Skin epidermis (tissue), 12 donors: Measurements from ENCODE around the gene LRMDA.
A peak's percentile ranks its signal among the peaks of the same experiment; 100 is the strongest.
"Not testable (repeated sequence)": the region's sequence is repeated elsewhere in the genome, so short reads cannot be mapped to it uniquely, and the experiment has no call there.

Experiments
- H3K27ac ChIP-seq, 21 experiments: fragments of 200-600 bp; sonication (generic) in 11 of 21; one replicate each; pipeline ENCODE4 v1.5.0; 2020; ENCODE audit warnings: mild to moderate bottlenecking in 3 of 21, inconsistent platforms in 2 of 21, moderate library complexity in 2 of 21
- H3K4me3 ChIP-seq, 7 experiments: fragments of 200-600 bp; sonication (generic) in 2 of 7; one replicate each; pipeline ENCODE4 v1.5.0; 2020; ENCODE audit warnings: inconsistent platforms in 2 of 7, mild to moderate bottlenecking in 2 of 7, moderate library complexity in 1 of 7

The LRMDA gene

GRCh38 chr10:75612904-75613684, 181.7 kb downstream of the LRMDA start:
- H3K27ac ChIP-seq = peak overlapping the region in 7 of 21 experiments; percentile 10 to 70 (median 55)
- H3K4me3 ChIP-seq = no peak overlapping the region

DNA sequence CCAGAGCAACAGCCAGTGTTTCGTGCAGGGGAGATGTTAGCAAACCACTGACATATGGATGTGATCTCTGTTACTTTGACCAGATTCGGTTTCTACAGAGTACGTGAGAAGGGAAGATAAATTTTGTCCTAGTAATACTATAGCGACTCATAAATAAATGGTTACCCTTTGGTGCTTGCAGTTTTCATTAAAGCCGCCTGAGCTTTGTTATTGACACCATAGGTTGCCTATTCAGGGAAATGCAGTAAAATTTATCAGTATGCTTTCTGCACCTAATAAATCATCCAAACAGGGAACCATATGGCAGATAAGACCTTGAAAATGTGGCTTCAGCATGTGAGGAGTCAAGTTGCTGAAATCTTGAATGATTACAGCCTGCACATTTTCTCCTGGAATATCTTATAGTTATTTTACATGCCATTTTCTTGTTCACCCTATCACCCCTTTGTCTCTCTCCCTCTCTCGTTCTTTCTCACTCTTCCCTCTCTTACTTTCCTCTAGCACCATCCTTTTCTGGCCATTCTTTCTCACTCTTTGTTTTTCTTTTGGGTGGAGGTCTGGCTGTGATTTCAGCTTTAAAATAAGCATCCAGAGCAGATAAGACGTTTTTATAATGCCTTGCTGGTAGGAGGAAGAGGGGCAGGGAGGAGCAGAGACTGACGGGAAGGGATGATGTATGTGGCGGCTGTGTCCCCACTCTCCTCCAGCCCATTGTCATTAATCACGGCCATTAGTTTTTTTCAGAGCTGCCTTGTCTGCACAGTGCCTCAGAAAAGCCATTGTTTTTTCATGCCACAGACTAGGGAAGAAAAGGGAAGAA, 182.5 kb downstream of the LRMDA start:
- Histone ChIP-seq H3K4me3 (no peak overlapping the region), H3K27ac (peak overlapping the region in 7 of 21 experiments; percentile 4 to 70 (median 55))

DNA sequence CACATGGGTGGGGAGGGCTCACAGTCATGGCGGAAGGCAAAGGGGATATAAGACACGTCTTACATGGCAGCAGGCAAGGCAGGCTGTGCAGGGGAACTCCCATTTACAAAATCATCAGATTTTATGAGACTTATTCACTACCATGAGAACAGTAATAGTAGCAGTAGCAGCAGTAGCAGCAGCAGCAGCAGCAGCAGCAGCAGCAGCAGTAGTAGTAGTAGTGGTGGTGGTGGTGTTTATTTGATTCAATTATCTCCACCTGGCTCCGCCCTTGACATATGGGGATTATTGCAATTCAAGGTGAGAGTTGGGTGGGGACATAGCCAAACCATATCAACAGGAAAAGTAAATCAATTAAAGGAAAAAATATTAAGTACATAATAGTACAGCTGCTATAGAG, 184.7 kb downstream of the LRMDA start:
- Histone ChIP-seq H3K27ac (no peak overlapping the region), H3K4me3 (no peak overlapping the region)

GRCh38 chr10:75616874-75617478, 185.6 kb downstream of the LRMDA start:
- Histone ChIP-seq H3K4me3 (no peak overlapping the region), H3K27ac (no peak overlapping the region)

GRCh38 chr10:75617485-75618155, 186.2 kb downstream of the LRMDA start:
- Histone ChIP-seq H3K27ac (no peak overlapping the region), H3K4me3 (no peak overlapping the region)

DNA sequence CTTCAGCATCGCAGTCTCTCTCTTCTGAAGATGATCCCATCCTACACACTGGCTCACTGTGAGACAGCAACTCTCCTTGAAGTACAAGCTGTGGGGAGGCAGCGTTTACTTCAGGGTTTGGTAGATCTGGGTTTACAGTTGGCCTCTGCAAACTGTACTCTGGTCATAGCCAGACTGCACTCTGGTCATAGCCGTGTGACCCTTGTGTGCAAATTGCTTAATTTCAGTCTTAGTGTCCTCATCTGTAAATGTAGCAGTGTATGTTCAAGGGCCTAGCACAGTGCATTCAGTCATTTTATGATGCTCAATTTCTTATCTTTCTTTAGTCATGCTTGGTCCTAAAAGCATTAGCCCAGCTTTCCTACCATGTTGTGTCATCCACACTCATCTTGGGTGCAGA, 188.2 kb downstream of the LRMDA start:
- Histone ChIP-seq H3K4me3 (no peak overlapping the region), H3K27ac (no peak overlapping the region)

DNA sequence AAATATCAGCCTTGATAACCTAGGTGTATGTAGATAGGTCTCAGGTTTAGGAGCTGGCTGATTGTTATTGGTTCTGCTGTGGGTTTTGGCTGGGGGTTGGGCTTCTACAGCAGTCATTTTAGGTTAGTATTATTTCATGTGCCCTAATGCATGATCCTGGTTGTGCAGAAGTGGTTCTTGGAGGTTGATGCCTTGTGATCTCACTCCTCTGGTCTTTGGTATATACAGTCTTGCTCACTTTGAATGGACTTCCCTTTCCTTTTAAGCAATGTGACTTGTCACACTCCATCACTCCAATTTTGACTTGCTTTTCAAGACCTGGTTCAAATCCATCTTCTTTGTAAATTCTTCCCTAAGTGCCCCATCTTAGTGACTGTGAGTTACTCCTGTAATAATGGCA, 188.9 kb downstream of the LRMDA start:
- H3K27ac ChIP-seq = no peak overlapping the region
- H3K4me3 ChIP-seq = no peak overlapping the region

- not testable (repeated sequence) for H3K4me3 ChIP-seq, H3K27ac ChIP-seq
Observed at GRCh38 chr10:75621003-75621402, 189.6 kb downstream of the LRMDA start.

GRCh38 chr10:75622503-75622902, 191.1 kb downstream of the LRMDA start:
- Histone ChIP-seq H3K4me3 (no peak overlapping the region), H3K27ac (no peak overlapping the region)

DNA sequence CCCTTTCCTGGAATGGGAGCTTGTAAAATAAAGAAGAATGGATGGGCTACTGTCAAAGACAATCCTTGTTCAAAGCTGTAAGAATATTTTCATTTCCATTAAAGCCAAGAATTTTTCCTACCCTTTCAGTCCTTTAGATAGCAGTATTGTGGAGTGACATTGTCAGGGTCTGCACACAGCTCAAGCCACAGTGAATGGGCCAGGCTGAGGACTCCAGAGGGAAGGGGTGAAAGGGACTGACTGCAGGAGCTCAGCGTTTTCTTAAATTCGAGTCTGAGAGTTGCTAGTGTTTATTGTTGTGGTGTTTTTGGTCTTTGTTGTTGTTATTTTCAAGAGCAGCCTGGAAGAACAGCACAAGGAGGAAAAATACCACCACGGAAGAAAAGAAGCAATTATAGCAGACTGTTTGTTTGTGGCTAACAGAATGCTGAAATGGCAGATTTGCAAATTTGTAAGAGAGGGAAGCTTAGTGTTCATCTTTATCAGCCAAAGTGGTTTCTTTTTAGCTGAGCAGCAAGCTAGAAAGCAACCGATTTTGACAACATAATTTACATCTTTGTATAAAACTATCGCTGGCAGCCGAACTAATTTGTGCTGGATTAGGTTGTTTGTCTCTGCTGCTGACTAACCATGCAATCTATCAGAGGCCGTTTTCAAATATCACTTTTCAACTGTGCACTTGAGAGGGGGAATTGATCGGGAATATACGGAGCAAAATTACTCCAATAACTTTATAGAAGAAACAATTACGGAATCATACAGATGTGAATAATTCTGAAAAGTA, 192.1 kb downstream of the LRMDA start:
- no peak overlapping the region for H3K4me3 ChIP-seq

GRCh38 chr10:75624638-75625037, 193.2 kb downstream of the LRMDA start:
- H3K27ac ChIP-seq = no peak overlapping the region
- no peak overlapping the region for H3K4me3 ChIP-seq

More for the DNA sequence above, 192.1 kb downstream of the LRMDA start:
- no peak overlapping the region for H3K27ac ChIP-seq

DNA sequence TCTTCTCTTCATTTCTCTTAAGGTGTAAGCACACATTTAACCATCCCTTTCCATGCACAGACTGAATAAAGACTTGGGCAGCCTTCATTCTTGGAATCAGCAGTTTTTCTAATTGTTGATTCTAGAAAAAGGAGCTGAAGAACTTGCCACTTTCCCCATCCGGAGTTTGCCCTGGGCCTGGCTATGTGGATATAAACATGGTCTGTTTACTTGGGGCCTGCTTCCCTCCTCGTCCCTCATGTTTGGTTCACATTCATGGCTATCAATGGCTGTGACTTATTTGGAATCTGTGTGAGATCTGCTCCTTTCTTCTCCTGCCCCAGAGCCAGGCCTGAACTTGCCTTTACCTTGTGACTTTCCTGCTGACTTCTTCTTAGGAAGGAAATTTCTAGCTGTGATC, 199.3 kb downstream of the LRMDA start:
- Histone ChIP-seq H3K4me3 (no peak overlapping the region), H3K27ac (no peak overlapping the region)

DNA sequence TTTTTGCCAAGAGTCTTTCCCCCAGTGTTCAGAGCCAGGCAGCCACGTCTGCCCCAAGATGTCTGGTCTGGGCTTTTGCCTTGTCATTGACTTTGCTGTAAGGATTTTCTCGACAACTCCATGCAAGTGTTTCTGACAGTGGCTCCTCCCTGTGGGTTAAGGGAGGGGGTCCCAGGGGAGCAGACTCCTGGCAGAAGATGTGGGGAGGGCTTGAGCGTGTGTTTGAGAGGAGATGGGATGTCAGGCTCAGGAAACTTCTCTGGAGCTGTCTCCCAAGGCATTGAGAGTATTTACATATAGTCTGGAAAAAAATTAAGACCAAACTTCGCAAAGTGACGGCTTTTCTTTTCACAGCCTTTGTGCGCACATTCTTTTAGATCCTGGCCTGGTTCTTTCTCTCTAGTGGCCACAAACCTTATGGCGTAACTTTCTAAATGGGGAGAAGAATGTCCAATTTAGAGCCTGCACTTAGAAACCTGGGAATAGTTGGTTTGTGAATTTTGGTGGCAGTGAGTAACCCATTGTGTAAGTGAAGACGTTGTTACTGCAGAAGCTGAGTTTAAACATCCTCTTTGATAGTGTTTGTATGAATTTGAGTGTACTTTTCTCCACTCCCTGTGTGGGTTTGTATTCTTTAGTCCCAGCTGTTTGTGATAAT, 201.5 kb downstream of the LRMDA start:
- no peak overlapping the region for H3K4me3 ChIP-seq
- H3K27ac ChIP-seq = peak overlapping the region in 5 of 21 experiments; percentile 9 to 46 (median 20)

- H3K27ac ChIP-seq = peak overlapping the region in 2 of 21 experiments; percentile 9 to 33
- no peak overlapping the region for H3K4me3 ChIP-seq
Observed at GRCh38 chr10:75633568-75633967, 202.1 kb downstream of the LRMDA start.

GRCh38 chr10:75634947-75635346, 203.5 kb downstream of the LRMDA start:
- no peak overlapping the region for H3K4me3 ChIP-seq
- H3K27ac ChIP-seq = no peak overlapping the region

DNA sequence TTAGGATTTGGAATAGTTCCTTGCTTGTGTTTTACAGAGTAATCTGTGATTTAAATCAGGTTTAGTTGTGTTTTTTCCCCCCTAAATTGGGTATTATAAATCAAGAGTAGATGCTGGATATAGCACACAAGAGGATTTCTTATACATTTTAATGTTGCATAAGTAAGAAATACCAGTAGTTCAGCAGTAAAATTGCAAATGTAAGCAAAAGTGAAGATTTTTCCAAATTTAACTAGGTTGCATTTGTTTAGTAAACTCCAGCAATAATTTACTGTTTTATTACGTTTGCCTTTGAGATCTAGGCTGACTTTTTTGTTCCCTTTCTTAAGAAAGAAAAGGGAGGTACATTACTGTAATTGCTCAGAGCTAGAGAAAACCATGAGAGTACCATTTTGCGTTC, 207.3 kb downstream of the LRMDA start:
- Histone ChIP-seq H3K4me3 (no peak overlapping the region), H3K27ac (no peak overlapping the region)

DNA sequence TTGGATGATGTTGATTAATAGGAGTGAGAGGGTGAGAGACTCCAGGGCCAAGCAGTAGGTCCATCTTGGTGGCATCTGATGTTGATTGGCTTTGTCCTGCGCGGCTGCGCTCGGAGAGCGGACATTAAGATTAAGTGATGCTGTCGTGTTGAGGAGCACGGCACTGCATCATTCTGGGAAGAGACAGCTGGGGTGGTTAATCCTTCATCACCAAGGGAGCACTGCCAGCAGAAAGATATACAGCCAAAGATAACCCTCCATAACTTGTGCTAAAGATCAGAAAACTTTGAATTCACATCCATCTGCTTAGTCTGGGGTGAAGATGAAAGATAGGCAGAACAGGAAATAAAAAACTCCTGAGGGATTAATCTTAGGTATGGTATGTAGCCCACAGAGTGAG, 208.3 kb downstream of the LRMDA start:
- Histone ChIP-seq H3K27ac (peak overlapping the region in 1 of 21 experiments; percentile 29), H3K4me3 (no peak overlapping the region)

- H3K4me3 ChIP-seq = no peak overlapping the region
- H3K27ac ChIP-seq = no peak overlapping the region
Observed at GRCh38 chr10:75640381-75640780, 209.0 kb downstream of the LRMDA start.

- H3K4me3 ChIP-seq = no peak overlapping the region
- H3K27ac ChIP-seq = no peak overlapping the region
Observed at GRCh38 chr10:75640803-75641202, 209.4 kb downstream of the LRMDA start.
